Transverse colon (tissue), 4 donors: ENCODE results near the gene TACC2.

Experiments used
- CTCF ChIP-seq, 5 experiments: fragments of 200-600 bp in 3 of 5; fragments of 450-650 bp in 2 of 5; sonication (generic) in 3 of 5; IDR thresholded peaks; 1 replicate in 2 of 5; 2 replicates in 3 of 5; pipeline ENCODE4 v1.5.1; 2016 to 2017; ENCODE audit warnings: antibody characterized with exemption in 5 of 5, inconsistent platforms in 3 of 5, mild to moderate bottlenecking in 2 of 5, moderate library complexity in 1 of 5
- POLR2A ChIP-seq: fragments of 450-650 bp; IDR thresholded peaks from one replicate; pipeline ENCODE4 v1.6.1; 2016; ENCODE audit warnings: antibody characterized with exemption, mild to moderate bottlenecking, moderate library complexity
- POLR2AphosphoS5 ChIP-seq, 3 donors: sonication (generic); formaldehyde crosslinking; IDR thresholded peaks; one replicate each; pipeline ENCODE4 v1.6.1; 2016; ENCODE audit warnings: antibody characterized with exemption in 3 of 3

- TF ChIP-seq CTCF (IDR thresholded peaks at IDR 0.05) (no peak), POLR2AphosphoS5 (IDR thresholded peaks at IDR 0.05) (no peak), POLR2A (no peak)
These were observed 256.9 kb downstream of the TACC2 start for GRCh38 chr10:122245897-122246296.
